GM18858 (cell line): ENCODE results near the gene INPP5J.
"Not testable (repeated sequence)": the region's sequence is repeated elsewhere in the genome, so short reads cannot be mapped to it uniquely, and the experiment has no call there.

Experiments
- ATAC-seq: cut with Tn5 transposase; IDR thresholded peaks from one replicate; pipeline ENCODE4 v1.9.1; 2021; ENCODE audit not compliant: unreplicated experiment

Gene INPP5J

GRCh38 chr22:31122532-31123291, at the start of gene INPP5J:
Gene INPP5J (plus strand): TSS chr22:31122966. CDS start chr22:31123015, 49 bp downstream.
- no peak for ATAC-seq

GRCh38 chr22:31073125-31073524, 49.6 kb upstream of the INPP5J start:
- not testable (repeated sequence) for ATAC-seq

GRCh38 chr22:31073545-31074145, 49.1 kb upstream of the INPP5J start:
- ATAC-seq = not testable (repeated sequence)

- ATAC-seq = no peak
Observed at GRCh38 chr22:31075961-31076360, 46.8 kb upstream of the INPP5J start.

- ATAC-seq = no peak
Observed at GRCh38 chr22:31077681-31078080, 45.1 kb upstream of the INPP5J start.

GRCh38 chr22:31078389-31078788, 44.4 kb upstream of the INPP5J start:
- ATAC-seq = not testable (repeated sequence)

- no peak for ATAC-seq
Observed at GRCh38 chr22:31079095-31079642, 43.6 kb upstream of the INPP5J start.

- no peak for ATAC-seq
Observed at GRCh38 chr22:31080164-31080847, 42.5 kb upstream of the INPP5J start.

GRCh38 chr22:31080848-31081649, 41.7 kb upstream of the INPP5J start, which contains the start of gene SMTN:
Gene SMTN (plus strand): TSS chr22:31081318. CDS start chr22:31083259, 1,941 bp downstream.
- ATAC-seq = no peak

GRCh38 chr22:31081963-31082605, 40.7 kb upstream of the INPP5J start:
- ATAC-seq = no peak

- ATAC-seq = no peak
Observed at GRCh38 chr22:31082606-31083376, 40.0 kb upstream of the INPP5J start.

- ATAC-seq = no peak
Observed at GRCh38 chr22:31083377-31083768, 39.4 kb upstream of the INPP5J start.

- no peak for ATAC-seq
Observed at GRCh38 chr22:31083923-31084810, 38.6 kb upstream of the INPP5J start.

- ATAC-seq = peak; percentile 49
Observed at GRCh38 chr22:31084811-31085492, 37.8 kb upstream of the INPP5J start.

- ATAC-seq = no peak
Observed at GRCh38 chr22:31085493-31085824, 37.3 kb upstream of the INPP5J start.

GRCh38 chr22:31085928-31086327, 36.8 kb upstream of the INPP5J start:
- no peak for ATAC-seq

- no peak for ATAC-seq
Observed at GRCh38 chr22:31086703-31087330, 35.9 kb upstream of the INPP5J start.
